HG02973 (cell line): ENCODE measurements around the gene IGF1R.

ENCODE experiments used
- ATAC-seq: cut with Tn5 transposase; IDR thresholded peaks from one replicate; pipeline ENCODE4 v1.9.1; 2021; ENCODE audit warnings: moderate library complexity; ENCODE audit not compliant: unreplicated experiment

The IGF1R gene

DNA sequence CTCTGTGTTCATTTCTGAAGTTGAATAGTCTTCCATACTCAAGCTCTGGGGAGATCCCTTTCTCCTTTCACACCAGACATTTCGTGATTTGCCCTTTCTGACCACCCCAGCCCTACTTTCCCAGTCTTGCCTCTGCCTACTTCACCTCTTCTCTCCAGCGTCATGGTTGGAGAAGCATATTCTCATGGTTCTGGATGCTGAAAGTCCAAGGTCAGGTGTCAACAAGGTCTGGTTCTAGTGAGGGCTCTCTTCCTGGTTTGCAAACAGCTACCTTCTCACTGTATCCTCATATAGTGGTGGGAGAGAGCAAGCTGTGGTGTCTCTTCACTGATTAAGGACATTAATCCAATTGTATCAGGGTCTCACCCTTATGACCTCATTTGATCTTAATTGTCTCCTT, 169.4 kb downstream of the IGF1R start:
- no peak for ATAC-seq

DNA sequence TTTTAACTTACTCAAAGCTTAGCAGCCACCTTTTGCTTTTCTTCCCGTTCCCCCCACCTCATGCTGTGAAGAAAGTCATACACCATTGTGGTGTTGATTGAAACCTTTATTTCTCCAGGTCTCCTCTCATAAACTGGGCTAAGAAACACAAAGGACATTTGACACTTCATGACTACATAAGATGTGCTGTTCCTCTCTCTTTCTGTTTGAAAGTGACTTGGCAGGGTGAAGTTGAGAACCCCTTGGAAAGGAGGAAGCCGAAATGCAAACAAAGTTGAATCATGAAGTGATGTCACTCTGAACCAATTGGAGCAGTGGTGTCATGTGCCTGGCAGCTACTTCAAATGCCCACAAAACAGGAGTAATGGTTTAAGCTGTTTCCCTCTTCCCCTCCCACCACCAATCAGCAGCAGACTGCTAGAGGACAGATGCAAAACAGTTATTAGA, 174.7 kb downstream of the IGF1R start:
- ATAC-seq, result no peak

DNA sequence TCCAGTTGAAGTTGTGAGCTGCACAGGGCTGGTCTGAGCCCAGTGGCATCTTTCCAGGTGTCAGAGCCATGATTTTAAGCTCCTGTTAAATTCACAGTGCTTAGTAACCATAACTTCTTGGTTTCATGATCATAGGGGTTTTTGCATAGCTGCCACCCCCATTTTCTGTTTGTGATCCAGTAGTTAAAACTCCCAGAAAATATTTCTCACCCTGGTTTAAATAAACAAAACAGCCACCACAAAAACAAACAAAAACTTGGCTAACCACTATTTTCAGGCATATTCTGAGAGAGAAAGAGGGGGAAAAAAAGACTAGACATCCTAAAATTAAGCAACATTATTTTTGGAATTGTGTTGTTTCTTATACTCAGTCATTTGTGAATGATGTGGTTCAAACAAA, 175.3 kb downstream of the IGF1R start:
- ATAC-seq, result no peak

DNA sequence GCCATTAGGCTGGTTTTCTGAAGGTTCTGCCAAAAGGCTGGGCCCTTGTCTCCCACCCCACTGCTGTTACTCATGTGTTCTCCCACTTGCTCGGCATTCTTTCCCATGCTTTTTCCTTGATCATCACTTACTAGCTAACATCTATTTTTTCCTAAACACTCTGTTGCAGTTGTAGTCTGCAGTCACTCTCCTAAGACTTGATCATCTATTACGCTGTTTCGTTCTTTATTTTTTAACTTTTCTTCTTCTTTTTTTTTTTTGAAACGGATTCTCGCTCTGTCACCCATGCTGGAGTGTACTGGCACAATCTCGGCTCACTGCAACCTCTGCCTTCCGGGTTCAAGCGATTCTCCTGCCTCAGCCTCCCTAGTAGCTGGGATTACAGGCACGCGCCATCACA, 176.3 kb downstream of the IGF1R start:
- ATAC-seq, result no peak

DNA sequence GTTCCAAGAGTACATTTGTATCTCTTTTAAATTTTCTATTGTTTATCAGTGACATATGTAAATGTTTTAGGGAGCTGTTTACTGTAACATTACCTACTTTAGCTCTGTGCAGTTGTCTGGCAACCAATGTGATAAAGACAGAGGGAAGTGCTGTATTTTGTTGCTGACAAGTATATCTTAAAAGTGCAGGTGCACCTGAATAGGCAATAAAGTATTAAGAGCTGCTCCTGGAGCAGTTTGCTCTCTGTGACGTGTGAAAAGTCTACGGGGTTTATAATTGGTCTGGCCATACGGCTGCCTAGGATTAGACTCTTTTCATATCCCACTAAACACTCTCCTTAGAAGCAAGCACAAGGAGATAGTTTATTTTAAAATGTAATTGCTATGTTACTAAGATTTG, 178.3 kb downstream of the IGF1R start:
- ATAC-seq, result no peak

DNA sequence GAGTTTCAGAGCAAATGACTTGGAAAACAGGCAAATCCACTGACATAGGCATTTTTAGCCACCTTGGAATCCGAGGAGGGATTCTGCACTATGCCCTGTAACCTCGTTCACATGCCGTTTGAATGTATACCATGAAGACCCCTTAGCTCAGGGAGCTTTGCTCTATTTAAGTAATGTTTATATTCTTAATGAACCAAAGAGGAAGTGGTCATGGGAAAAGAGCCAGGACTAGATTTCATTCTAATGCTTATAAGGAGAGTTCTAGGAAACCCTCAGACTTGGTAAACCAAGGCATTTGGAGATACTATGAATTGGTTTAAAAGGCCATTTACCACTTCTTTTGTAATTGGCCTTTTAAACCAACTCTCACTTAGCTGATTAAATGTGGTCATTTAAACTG, 178.9 kb downstream of the IGF1R start:
- no peak for ATAC-seq

DNA sequence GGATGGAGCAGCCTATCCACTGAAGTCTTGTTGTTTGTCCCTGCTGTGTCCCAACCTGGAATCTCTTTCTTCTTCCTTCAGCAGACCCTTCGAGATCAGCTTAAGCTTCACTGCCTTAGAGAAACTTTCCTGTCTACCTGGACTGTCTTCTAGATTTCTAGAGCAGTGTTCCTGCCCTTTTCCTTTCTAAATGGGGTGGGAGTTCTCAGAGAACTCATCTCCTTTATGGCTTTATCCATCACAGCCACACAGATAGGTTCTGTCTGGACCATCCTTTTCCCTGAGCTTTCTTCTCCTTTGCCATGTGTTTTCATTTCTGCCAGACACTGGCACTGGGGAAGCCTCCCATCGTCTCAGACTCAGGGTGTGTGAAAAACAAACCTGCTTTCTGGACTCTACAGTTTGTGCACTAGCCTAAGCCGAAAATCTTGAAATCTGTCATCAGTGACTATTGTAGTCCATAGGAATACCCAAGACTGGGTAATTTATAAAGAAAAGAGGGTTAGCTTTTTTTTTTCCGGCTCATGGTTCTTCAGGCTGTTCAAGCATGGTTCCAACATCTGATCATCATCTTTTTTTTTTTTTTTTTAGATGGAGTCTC, 181.8 kb downstream of the IGF1R start:
- ATAC-seq, result no peak

DNA sequence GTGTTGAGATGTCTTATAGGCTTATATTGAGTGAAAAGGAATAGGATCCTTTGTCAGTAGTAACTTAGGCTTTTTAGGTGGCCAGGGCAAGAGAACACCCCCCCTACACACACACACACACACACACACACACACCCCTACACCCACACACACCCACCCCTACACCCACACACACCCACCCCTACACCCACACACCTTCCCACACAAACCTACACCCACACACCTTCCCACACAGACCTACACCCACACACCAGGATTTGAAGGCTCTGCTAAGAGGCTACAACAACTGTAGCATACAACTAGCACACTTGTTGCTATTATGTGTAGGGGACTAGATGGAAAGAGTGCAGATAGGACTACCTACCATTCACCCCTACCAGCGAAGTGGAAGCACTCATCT, 186.6 kb downstream of the IGF1R start:
- no peak for ATAC-seq

DNA sequence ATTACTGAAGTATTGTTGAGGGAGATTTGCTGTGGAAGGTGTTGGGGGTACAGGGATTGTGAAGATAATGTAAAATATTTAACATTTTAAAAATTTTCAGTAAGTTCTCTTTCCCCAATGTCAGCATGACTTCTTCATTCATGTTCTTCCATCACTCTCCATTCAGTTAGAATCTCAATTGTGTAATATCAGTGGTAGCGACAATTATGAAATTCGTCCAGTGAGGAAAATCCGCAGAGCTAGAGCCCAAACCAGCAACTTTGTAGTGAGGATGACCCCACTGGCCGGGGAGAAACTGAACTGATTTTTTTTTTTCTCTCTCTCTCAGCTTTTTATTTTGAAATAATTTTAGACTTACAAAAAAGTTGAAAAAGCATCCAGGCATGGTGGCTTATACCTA, 187.5 kb downstream of the IGF1R start:
- no peak for ATAC-seq

DNA sequence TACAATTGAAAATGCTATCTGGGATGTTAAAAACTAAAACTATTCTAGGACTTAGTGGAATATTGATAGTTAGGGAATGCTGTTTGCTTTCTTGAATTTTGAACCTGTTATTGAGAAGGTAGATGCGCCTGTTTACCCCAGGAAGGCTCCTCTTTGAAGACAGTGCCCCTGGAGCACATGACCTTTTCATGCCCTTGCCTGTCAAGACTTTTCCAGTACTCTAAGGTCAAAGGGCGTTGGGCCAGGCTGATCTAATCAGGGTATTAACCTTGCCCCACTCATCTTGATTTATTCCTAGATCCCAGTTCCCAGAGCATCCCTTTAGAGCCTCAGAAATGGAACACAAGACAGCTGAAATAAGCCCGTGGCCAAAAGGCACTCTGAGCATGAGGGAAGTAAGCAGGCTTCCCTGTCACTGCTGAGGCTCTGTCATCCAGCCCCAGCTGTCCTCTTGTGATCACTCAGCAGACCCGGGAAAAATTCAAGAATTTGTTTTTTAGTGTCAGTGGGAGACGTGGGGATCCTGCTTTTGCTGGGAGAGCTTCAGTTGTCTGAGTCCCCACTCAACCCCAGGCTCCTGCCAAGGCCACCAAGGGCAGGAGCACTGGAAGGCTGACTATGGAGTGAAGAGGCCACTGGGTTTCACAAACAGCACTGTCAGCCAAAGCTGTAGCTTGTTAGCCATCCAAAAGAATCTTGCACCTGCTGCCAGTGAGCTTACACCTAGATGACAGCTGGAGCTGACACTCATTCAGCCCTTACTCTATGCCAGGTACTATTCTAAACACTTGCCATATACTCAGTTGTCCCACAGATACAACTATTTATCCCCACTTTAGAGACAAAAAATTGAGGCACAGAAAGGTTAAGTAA, 190.3 kb downstream of the IGF1R start:
- ATAC-seq, result no peak

DNA sequence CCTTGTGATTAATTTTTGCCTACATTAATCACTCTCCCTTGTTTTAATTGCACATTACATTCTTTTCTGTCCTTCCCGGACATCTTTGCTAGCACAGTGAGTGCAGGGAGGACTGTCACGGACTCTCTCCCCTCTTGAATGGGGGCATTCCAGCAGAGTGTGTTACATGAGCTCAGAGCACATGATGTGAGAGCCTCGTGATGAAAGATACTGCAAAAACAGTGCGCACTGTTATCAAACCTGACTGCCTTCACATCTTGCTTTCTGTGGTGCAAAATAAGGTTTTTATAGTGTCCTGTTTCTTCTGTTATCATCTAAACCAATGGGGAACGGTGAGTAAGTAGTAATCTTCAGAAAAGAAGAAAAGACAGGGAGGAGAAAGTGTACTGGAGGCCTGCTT, 191.7 kb downstream of the IGF1R start:
- no peak for ATAC-seq

DNA sequence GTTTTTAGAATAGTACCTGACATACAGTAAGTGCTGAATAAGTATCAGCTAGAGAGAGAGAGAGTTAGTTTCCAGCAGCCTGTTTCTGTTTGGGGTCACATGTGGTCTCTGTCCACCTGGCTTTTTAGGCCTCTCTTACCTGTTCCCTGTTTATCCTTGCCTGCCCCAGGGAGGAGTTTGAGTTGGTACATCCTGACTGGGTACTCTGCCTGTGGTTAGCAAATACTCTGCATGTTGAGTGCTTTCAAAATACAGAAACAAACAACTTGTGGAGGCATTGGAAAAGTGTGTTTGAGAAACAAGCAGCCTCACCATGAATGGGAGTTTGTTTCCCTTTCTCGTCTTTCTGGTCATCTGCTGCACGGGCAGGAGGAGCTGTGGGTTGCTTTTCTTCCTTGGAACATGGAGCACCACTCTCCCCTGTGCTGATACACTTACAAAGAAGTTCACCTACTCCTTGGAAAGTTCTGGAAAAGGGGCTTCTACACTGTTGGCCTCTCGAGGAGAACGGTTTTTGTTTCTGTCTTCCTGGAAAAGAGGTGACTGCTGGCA, 193.2 kb downstream of the IGF1R start:
- ATAC-seq, result no peak

DNA sequence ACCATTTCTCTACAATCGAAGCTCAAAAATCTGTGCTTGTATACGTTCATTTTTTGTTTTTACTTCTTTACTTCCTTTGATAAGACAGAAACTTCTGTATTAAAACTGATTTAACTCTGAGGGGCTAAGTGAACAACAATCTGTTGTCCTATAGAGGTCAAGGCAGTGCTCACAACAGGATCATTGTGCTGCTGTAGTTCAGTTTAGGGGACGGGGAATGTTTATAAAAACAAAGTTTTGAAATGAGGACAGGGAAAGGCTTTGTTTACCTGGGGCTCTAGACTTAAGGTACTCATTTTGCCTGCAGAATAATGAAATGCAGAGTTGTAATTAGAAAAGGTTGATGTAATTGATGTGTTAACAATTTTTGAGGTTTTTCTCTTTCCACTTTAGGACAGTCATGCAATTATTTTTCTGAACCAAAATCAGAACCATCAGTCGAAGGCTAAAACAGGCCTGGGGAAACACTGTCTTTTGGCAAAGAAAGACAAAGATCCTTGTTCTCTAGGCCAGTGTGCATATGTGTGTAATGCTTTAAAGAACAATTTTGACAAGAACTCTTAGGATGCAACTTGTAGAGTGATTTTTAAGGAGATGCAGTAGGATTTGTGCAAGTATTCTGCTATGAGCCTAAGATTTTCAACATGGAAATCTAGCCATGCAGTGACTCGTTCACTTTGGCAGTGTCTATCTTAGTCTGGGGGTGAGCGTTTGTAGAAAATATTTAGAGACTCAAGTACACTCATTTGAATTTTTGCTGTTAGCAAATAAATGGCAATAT, 194.0 kb downstream of the IGF1R start:
- no peak for ATAC-seq

DNA sequence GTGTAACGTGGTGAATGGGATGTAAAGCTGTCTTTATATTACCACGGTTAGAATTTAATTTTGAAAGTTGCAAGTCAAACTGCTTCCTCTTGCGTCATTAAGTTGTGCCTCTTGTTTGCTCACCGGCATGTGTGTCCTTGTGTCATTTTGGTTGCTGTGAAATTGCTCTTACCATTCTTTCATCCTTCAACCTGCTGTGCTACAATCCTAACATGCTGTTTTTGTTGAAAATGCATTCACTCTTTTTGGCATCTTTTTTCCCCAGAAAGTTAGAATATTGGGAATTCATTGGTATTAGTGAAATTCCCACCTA, 194.6 kb downstream of the IGF1R start:
- ATAC-seq, result no peak

DNA sequence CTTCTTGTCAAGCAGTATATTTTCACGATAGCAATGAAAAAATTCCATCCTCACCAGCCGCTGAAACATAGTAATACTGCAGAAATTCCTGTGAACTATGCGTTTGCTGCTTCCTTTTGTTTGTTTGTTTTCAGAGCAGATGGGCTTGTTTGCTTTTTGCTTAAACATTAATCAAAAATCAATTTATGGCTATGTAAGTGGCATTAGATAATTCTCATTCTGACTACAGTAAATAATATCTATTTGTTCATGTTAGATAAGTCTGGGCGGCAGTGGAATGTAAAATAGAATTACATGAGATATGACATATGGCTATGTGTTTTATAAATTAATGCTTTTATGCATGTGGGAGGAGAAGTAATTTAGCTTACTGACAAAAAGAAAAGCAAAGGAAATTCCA, 195.5 kb downstream of the IGF1R start:
- no peak for ATAC-seq

DNA sequence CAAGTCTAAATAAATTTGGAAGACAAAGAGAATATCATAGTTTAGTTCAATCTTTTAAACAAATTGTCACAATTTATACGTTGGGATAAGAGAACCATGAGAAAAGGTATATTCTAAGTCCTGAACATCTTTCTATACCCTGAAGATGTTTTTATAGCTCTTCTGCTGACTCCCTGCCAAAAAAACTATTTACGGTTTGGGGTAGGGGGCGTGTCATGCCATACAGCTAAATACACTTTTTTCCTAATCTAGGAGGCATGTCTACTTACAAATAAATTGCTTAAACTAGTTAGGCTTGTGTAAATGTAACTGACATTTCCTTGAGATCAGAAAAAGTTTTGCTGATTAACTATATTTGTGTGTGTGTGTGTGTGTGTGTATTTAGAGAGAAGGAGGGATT, 195.9 kb downstream of the IGF1R start:
- ATAC-seq, result no peak

DNA sequence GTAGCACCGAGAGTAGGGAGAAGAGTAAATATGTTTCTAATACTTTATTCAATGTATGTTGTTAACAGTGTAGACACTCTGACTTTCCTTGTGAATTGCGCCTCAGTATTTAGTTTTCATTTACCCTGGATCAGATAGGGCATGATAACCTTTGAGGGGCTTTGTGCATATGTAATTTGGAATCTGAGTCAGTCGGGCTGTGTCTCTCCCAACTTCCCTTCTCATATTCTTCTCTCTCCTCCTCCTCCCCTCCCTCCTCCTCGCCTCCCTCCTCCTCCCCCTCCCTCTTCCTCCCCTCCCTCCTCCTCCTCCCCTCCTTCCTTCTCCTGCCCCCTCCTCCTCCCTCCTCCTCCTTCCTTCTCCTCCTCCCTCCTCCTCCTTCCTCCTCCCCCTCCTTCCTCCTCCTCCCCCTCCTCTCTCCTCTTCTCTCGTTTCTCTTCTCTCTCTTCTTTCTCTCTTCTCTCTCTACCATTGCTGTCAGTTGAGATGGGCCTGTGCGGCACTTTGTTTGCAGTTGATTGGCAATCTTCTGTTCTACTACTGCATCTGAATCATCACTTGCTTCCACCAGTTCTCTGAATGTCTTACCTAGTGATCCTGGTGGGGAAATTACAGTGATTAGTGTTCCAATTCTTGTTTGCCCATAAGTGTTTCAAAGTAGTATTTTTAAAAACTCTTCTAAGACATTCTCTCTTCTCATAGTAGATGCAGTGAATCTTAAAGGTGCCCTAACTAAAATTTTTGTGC, 197.0 kb downstream of the IGF1R start:
- no peak for ATAC-seq

DNA sequence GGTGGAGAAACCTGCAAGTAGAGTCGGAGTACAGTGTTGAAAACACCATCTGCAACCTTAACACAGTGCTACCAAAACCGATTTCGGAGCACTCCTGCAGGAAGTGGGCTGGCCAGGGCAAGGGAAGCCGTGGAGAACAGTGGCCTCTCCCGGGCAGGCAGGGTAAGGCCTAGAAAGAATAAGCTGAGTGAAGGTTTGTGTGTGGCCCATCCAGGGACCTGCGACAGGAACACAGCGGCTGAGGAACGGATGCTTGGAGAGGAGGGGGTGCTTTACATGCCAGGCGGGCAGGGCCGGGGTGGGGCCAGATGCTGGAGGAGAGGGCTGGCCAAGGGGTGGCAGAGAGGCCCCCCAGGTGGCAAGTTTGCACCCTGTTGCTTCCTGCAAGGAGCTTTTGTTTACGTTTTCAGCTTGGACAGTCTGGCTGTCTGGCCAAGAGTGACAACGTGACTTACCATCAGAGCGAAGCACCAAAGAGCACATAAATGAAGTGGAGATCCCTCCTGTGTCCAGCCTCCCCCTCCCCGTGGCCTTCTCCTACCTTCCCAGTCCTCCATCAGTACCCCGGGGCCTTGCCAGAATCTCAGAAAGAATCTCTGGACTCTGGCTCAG, 202.7 kb downstream of the IGF1R start:
- ATAC-seq, result peak; percentile 34

DNA sequence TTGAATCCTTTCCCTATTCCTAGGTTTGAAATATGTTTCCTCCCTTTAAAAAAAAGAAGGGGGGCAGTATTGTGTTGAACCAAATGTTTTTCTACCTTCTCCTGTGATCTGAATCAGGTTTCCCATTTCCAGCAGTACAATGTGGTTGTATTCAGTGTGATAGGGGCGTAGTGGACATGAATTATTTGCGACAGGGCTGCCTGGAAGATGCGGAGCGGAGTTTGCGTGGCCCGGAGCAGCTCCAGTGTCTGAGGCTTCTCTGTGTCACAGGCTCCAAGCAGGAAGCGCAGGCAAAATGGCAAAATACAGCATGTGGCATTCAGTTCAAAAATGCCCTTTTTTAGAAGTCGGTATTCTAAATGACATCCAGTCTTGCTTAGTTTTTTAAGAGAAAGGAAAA, 204.8 kb downstream of the IGF1R start:
- peak; percentile 24 for ATAC-seq

DNA sequence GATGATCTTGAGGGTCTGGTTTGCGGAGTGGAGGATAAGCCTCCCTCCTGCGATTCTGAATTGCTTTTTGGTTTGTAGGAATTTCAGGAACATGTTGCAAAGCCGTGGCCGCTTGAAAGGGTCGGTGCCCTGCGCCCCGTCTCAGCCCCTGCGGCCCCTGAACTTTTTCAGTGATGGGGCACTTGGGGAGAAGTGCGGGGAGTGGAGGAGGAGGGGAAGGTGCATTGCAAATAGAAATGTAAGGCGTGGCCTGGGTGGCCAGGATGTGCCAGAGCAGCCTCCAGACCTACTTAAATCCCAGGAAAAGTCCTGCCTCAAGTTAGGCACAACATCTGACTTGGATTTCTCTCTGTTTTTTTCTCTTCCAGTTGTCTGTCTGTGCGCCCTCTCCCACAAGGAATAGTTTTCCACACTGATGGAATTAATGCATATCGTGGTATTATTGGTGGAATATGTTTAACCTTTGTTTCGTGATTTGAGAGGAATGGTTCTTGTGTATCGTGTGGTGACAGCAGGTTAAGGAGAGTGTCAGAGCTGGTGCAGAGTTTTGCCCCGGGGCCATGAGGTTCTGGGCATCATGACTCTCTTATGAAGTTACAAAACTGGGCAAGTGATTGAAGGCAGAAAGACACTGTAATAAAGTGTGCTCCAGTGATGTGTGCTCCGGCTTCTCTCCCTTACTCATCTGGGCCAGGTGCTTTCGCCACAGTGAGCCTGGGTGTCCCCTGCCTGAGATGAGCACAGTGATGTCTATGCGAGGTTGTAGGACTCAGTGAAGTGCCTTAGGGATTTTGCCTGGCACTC, 205.5 kb downstream of the IGF1R start:
- ATAC-seq, result no peak
